Neural crest cell (in vitro differentiated cells): ENCODE measurements around the gene DEFB114. TPM values are rescaled to one million over a fixed set of nuclear protein-coding genes. Genes with fewer than 3 reads are reported as not detected.

Experiments used
- DNase-seq: peaks from one replicate; pipeline ENCODE4 v3.0.0; 2021; ENCODE audit warnings: low read depth, mixed read lengths, low spot score
- H3K27ac Mint-ChIP-seq: one replicate; pipeline ENCODE4 v1.8.0; 2021; ENCODE audit warnings: mild to moderate bottlenecking, mixed read lengths; ENCODE audit not compliant: unreplicated experiment
- H3K27me3 Mint-ChIP-seq: 2 replicates; pipeline ENCODE4 v1.8.0; 2021; ENCODE audit warnings: low read depth, mild to moderate bottlenecking, mixed read lengths
- H3K36me3 Mint-ChIP-seq: 2 replicates; pipeline ENCODE4 v1.8.0; 2021; ENCODE audit warnings: low read depth, mild to moderate bottlenecking, mixed read lengths
- H3K4me1 Mint-ChIP-seq: 2 replicates; pipeline ENCODE4 v1.8.0; 2021; ENCODE audit warnings: mixed read lengths
- H3K4me3 Mint-ChIP-seq: one replicate; pipeline ENCODE4 v1.8.0; 2021; ENCODE audit warnings: mild to moderate bottlenecking, mixed read lengths
- H3K9me3 Mint-ChIP-seq: 2 replicates; pipeline ENCODE4 v1.8.0; 2021; ENCODE audit warnings: mixed read lengths
- CTCF ChIP-seq: fragments of 200-600 bp; sonication (generic); conservative IDR thresholded peaks from 2 replicates; pipeline ENCODE4 v1.5.0; 2021; ENCODE audit warnings: antibody characterized with exemption, mild to moderate bottlenecking
- total RNA-seq: library from RNA; stranded (reverse); gene quantifications from 2 replicates; pipeline ENCODE4 v1.2.1, GENCODE V29; 2021

DEFB114 gene
- total RNA-seq, 1 donor from 2014 or later: not detected

- Mint-ChIP-seq H3K4me3 (no peak overlapping the region), H3K27me3 (no peaks in the 10 kb centered on the region), H3K9me3 (no peaks in the 10 kb centered on the region), H3K27ac (no peak overlapping the region), H3K4me1 (no peaks in the 10 kb centered on the region), H3K36me3 (no peaks in the 10 kb centered on the region)
- DNase-seq: no peak
- no peak for TF ChIP-seq CTCF
These were observed 30.4 kb downstream of the DEFB114 start for GRCh38 chr6:49933526-49933925.

GRCh38 chr6:49929340-49929739, 34.6 kb downstream of the DEFB114 start:
- H3K4me3 Mint-ChIP-seq: no peak overlapping the region
- no peak for DNase-seq
- no peak for TF ChIP-seq CTCF

GRCh38 chr6:49923826-49924225, 40.1 kb downstream of the DEFB114 start:
- no peak for TF ChIP-seq CTCF
- no peak for DNase-seq
- Mint-ChIP-seq H3K27me3 (no peaks in the 10 kb centered on the region), H3K27ac (no peak overlapping the region), H3K4me1 (no peaks in the 10 kb centered on the region), H3K36me3 (no peaks in the 10 kb centered on the region), H3K9me3 (no peaks in the 10 kb centered on the region), H3K4me3 (no peak overlapping the region)

More at GRCh38 chr6:49929340-49929739, 34.6 kb downstream of the DEFB114 start:
- H3K27ac Mint-ChIP-seq: no peak overlapping the region
- H3K27me3 Mint-ChIP-seq: no peaks in the 10 kb centered on the region
- no peaks in the 10 kb centered on the region for H3K4me1 Mint-ChIP-seq
- H3K36me3 Mint-ChIP-seq: no peaks in the 10 kb centered on the region
- no peaks in the 10 kb centered on the region for H3K9me3 Mint-ChIP-seq

- Mint-ChIP-seq H3K27me3 (no peaks in the 10 kb centered on the region), H3K27ac (no peak overlapping the region), H3K4me1 (peaks cover 7% of the 10 kb centered on the region), H3K36me3 (no peaks in the 10 kb centered on the region), H3K4me3 (no peak overlapping the region), H3K9me3 (no peaks in the 10 kb centered on the region)
- no peak for DNase-seq
- no peak for TF ChIP-seq CTCF
These were observed 43.9 kb downstream of the DEFB114 start for GRCh38 chr6:49919935-49920644.

- H3K36me3 Mint-ChIP-seq: no peaks in the 10 kb centered on the region
- H3K27me3 Mint-ChIP-seq: no peaks in the 10 kb centered on the region
- H3K27ac Mint-ChIP-seq: no peak overlapping the region
- no peak for TF ChIP-seq CTCF
- DNase-seq: no peak
- peaks cover 16% of the 10 kb centered on the region for H3K4me1 Mint-ChIP-seq
- no peak overlapping the region for H3K4me3 Mint-ChIP-seq
- no peaks in the 10 kb centered on the region for H3K9me3 Mint-ChIP-seq
These were observed 44.7 kb downstream of the DEFB114 start for GRCh38 chr6:49919261-49919660.
